GM19351 (cell line): Measurements from ENCODE around the gene RAB9A.
"Not testable (repeated sequence)": the region's sequence is repeated elsewhere in the genome, so short reads cannot be mapped to it uniquely, and the experiment has no call there.

Experiments
- ATAC-seq: cut with Tn5 transposase; IDR thresholded peaks from one replicate; pipeline ENCODE4 v1.9.1; 2021; ENCODE audit warnings: mild to moderate bottlenecking, moderate library complexity; ENCODE audit not compliant: unreplicated experiment

Gene RAB9A

DNA sequence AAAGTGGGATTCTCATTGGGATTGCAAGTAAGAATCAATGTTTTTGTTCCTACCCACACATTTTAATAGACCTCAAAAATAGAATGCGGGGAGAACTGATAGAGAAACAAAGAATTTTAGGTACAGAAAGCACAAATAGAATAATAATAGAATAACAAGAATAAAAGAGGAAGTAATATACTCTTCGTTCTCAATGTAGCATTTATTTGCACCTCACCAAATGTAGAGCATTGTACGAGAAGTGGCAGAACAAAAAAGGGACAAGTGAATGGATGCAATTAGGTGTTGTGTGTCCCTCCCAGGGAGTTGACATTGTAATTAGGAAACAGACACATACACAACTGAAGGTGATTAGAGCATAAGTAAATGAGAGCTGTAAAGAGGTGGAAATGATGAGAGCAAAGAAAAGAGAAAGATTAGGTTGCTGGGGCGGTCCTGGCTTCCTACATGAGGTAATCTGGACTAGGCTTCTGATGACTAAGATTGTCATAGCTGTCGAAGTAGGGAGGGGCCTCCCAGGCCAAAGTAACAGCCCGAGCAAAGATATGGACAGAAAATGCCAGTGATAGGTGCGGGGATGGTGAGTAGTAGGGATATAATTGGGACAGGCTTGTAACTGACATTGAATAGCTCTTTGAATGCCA lies 10.4 kb downstream of the RAB9A start:
- peak; percentile 66 for ATAC-seq

DNA sequence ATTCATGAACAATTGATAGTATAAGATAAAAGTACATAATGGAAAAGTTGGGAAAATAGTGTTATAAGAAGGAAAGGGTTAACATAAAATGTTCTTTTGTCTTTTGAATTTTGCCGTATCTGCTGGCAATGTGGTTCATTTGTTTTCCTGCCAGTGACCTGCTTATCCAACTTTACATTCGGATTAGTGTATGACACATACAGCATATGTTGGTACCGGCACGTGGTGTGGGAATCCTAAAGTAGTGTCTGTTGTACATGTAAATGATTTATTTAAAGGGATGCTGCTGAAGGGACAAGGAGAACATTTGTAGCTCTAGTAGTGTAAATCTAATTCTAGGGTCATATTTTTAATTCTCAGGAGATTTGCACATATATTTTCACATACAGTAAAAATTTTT lies 11.5 kb downstream of the RAB9A start:
- no peak for ATAC-seq

DNA sequence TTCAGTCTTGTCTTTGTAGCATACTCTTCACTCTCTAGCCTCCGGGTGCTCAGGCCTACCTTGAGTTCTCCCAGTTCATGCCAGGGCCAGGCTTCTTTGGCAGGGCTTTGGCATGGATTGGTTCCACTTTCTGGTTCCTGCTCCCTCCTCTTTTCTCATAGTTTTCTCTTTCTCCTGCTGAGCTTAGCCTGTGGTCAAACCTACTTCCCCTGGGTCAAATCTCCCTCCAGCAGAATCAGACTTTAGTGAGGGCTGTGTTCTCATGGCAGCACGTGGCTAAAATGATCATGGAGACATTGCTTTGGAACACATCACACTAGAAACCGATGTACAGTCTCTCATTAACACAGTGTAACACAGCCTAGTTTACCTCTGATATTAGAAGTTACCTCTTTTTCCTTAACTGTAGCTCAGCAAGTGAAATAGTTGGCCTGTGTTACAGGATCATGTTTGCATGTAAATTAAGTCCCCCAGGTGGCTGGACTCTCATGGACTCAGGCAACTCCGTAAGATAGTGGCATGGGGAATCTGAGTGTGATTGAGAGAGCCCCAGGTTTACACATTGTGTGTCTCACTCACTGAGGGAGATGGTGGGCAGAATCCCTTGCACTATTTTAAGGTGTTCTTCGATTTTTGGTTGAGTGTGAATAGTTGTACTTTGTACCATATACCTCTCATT lies 13.3 kb downstream of the RAB9A start:
- ATAC-seq, result no peak

DNA sequence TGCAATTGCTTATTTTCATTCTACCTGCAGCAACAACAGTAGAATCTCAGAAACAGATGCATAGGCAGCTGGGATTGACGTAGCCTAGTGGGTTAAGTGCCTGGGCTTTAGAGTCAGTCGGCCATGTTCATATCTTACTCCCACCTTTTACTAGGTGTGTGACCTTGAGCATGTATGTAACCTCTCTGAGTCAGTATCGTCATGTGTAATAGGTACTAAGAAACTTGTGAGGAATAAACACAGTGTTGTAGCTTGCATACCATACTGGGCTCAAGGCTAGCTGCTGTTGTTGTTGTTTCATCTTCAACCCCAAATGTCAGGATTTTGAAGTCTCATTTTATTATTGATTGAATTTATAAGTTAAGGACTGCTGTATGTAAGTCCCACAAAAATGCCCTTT lies 14.2 kb downstream of the RAB9A start:
- ATAC-seq, result no peak

DNA sequence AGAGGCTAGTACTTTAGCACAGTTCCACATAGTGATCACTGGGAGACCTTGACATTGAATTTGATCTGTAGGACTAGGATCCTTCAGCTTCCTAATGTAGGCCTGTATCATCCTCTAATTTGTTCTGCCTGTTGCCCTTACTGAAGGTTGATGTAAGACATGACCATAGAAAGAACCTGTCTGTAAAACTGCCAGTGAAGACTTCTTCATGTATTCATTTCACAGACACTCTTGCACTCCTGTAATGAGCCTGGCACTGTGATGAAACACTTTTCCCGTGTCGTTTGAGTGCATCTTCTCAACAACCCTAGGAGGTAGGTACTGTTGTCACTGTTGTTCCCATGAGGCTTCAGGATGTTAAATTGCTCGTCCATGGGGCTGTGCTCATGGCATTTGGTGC lies 14.7 kb downstream of the RAB9A start:
- ATAC-seq, result no peak

DNA sequence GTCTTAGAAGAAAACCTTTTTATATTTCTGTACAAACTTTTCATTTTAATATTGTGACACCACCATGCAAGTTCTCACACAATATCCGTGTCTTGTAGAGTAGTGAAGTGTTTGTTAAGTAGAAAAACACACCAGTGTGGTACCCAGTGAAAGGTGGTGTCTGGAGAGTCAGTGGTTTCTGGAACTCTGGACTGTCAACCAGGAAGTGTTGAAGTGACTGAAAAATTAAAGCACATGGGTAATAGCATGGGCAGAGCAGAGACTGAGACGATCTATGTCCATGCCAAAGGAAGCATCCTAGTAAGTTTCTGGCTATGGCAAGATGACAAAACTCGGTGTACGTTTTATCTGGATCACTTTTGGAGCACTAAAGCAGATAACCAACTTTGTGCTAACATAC lies 22.2 kb downstream of the RAB9A start:
- no peak for ATAC-seq

DNA sequence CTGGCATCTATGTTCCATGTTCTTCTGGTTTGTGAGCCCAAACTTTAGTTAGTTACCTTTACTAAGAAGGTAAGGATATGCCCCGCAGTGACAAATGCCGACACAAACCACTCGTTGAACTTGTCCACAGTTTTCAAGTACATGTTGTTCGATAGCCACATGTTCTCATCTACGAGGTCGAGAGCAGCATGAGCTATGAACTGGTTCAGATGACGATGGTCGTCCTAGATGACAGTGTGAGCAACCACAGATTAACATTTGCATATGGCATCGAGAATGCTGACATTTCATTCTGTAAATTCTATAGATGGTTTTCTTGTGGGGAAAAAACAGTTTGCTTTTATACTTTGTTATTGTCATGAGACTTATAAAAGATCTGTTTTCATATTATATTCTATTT lies 27.5 kb downstream of the RAB9A start:
- ATAC-seq, result no peak

DNA sequence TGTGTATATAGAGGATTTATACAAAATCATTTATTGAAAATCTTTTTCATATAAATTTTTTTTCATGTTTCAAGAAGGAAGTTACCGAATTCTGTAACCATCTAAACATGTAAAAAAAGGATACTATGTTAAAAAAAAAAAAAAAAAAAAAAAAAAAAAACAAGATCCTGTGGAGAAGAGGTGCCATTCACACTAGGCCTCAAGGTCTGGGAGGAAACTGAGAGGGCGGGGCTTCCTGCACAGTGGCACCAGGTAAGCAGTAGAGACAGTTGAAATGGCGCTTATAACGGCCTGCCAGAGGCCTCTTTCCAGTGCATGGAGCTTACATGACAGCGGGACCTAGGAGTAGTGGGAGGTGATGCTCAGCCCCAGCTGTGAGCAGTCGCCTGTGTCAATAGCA lies 28.0 kb downstream of the RAB9A start:
- ATAC-seq, result no peak

DNA sequence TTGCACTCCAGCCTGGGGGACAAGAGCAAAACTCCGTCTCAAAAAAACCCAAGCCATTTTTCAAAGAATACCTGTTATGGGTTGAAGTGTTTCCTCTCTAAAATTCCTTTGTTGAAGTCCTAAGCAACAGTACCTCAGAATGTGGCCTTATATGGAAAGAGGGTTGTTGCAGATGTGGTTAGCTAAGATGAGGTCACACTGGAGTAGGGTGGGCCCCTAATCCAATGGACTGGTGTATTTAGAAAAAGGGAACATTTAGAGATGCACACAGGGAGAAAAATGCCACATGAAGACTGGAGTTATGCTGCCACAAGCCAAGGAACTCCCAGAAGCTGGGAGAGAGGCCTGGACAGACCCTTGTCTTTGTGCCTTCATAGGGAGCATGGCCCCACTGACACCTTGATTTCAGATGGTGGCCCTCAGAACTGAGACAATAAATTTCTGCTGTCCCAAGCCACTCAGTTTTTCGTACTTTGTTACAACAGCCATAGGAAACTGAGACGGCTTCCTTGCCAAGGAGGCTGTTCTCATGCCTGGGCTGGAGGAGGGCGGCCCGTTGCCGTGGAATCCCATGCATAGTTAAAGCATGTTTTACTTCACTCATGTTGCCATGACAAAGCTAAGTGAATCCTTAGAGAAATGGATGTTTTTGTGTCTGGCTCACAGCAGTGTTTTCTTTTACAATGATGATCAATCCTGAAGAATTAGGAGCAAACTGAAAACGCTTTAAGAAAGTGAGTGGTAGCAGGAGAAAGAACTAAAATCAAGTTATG lies 29.0 kb downstream of the RAB9A start:
- ATAC-seq, result no peak

DNA sequence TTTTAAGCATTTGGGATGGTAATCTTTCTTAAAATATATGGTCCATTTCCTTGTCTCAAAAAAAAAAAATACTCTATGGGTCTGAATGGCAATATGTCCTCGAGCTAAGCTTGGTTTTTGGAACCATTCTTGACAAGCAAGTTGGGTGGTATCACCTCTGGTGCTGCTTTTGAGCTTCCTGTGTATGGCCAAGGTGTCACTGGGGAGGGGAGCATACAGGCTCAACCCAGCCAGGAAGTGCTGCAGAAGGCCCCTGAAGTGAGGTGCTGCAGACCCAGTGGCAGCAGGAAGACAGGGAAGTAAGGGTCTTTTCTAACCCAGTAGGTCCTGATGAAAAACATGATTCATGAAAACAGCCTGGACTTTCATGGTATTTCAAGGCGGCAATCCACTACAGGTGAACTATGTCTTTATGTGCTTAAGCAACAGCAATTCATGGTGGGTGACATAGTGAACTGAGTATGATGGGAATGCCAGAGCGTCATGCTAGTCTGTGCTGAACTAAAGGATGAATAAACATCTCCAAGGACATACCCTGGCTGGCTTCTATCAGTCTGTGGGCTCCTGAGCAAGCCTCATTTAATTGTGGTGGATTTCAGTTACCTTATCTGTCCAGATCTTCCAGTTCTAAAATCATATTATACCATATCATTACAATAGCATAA lies 30.4 kb downstream of the RAB9A start:
- no peak for ATAC-seq

DNA sequence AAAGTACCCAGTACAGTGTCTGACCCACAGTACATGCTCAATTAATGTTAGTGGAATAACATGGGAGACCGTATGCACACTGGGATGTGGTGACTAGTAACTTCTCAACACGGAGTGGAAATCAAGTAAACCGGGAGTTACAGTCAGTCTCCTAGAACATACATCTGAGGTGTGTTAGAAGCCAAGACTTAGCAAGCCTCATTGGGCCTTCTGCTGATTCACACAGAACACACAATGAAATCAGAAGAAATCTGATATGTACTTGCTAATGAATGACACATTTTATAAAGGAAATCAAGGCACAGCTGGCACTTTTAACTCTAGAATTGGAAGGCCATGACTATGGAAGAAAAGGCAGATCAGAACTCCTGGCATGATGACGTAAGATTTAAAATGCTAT lies 32.4 kb downstream of the RAB9A start:
- no peak for ATAC-seq

DNA sequence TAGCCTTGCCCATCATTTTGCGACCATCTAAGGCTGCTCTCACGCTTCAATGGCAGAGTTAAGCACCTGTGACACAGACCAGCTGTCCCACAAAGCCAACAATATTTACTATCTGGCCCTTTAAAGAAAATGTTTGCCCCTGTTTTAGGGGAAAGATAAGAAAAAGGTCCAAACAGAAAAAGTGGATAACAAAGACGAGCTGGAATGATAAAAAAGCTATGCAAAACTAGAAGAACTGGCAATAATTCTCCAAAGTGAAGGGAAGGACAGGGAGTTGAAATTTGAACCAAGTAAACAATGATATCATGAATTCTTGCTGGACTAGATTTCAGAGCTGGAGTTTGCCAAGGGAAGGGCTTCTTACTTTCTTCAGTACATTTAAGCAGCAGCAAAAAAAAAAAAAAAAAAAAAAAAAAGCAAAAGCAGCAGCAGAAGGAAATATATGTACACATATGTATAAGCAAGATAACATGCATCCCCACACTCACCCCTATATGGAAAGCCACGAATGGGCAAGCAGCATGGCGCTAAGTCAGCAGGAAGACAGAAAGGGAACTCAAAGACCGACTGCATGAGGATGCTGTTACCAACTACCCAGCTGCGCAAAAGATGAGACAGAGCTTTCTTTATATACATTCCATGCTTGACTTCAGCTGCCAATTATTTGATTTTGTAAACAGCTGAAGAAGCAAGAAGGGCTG lies 33.0 kb downstream of the RAB9A start:
- ATAC-seq, result no peak

DNA sequence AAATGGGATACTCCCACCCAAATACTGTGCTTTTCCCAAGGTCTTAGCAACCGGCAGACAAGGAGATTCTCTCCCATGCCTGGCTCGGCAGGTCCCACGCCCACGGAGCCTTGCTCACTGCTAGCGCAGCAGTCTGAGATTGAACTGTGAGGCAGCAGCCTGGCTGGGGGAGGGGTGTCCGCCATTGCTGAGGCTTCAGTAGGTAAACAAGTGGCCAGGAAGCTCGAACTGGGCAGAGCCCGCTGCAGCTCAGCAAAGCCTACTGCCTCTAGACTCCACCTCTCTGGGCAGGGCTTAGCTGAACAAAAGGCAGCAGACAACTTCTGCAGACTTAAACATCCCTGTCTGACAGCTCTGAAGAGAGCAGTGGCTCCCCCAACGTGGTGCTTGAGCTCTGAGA lies 36.0 kb downstream of the RAB9A start:
- not testable (repeated sequence) for ATAC-seq

DNA sequence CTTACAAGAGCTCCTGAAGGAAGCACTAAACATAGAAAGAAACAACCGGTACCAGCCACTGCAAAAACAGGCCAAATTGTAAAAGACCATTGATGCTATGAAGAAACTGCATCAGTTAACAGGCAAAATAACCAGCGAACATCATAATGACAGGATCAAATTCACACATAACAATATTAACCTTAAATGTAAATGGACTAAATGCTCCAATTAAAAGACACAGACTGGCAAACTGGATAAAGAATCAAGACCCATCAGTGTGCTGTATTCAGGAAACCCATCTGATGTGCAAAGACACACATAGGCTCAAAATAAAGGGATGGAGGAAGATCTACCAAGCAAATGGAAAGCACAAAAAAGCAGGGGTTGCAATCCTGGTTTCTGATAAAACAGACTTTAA lies 37.7 kb downstream of the RAB9A start:
- not testable (repeated sequence) for ATAC-seq

DNA sequence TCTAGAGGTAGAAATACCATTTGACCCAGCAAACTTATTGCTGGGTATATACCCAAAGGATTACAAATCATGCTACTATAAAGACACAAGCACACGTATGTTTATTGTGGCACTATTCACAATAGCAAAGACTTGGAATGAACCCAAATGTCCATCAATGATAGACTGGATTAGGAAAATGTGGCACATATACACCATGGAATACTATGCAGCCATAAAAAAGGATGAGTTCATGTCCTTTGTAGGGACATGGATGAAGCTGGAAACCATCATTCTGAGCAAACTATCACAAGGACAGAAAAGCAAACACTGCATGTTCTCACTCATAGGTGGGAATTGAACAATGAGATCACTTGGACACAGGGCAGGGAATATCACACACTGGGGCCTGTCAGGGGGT lies 41.6 kb downstream of the RAB9A start:
- ATAC-seq, result not testable (repeated sequence)

DNA sequence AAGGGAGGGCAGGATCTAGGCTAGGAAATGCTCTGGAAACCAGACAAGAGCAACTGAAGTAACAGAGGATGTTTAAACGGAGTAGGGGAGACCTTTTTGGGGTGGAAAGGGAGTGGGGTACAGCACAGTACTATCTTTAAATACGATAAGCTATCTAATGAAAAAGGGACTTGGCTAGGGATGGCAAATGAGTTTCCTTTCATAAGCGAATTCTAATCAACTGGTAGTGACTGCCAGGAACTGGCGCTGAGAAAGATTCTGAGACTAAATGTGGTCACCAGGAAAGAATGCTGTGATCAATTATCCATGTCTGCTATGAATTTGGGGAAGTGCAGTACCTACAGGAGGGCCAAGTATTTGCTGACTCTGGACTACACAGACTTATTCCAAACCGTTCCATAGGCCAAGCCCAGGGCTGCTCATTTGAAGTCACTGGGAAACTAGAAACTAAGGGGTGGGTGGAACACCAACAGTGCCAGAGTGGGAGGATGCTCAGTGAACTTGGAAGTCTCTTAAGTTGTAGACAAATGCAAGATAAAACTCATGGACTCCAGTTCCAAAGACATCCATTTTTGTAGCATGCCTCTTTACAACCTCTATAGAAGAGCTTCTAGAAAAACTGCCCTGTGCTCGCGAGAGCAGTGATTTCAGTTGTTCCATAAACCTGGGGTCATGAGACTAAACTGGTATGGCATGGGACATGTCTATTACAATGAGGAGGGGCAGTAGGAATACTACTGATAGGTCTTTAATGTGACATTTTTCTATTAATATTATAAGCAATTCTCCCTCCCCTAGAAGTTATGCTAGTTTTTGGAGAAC lies 43.5 kb downstream of the RAB9A start:
- ATAC-seq, result no peak

DNA sequence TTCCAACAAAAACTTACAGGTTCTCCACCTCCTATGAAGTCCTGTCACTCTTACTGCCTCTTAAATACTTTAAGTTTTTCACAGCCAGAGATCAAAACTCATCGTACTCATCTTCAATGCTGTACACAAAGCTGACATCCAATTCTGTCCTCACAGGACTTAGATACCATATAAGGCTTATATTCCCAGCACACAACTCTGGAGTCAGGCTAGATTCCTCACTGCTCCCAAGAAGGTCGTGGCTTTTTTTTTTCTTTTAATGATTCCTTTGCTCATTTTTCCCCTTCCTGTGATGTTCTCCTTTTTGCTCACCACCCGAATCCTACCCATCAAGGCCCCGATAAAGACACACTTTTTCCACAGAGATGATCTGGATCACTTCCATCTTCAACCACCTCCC lies 44.6 kb downstream of the RAB9A start:
- ATAC-seq, result no peak

DNA sequence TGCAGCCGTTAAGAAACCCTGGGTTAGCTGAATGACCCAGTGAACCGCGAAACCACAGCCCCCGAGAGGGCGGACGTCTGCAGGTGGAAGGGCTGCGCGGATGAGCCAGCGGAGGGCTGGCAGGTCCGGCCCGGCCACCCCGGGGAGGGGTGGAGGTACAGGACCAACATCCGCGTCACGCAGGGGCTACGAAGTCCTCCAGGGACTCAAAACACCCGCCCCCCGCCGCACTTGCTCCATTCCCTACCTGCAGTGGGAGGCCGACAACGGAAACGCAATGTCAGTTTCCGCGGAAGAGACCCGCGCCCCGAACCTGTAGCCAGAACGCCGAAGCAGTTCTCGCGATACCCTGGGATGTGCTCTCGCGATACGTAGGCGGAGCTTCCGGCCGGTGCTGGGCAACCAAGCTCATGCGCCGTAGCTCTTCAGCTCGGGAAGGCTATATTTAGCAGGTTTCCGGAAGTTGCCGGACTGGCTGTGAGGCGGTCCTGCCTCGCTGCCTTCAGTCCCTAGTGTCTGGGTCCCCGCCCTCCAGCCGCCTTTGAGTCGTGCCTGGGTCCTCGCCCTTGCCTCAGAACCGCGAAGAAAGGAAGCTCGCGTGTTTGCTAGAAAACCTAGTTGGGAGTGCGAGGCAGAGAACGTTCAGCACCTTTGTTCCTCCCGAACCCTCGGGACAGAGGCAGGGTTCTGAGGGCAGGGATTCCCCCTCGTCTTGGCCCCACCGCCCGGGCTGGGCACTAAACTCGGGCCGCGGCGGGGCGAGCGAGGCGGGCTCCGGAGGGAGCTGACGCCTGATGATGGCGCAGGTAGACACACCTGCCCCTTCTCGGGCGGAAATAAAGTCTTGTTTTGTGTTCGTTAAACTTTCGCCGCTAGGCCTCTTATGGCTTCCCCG lies 45.6 kb downstream of the RAB9A start, which contains the start of the genes OFD1 and TRAPPC2:
TSS of gene OFD1 (plus strand) at position 471 of the 895 bp plus-strand sequence. CDS start at position 795, 324 bp downstream.
TSS of gene TRAPPC2 (minus strand) at position 343 of the 895 bp plus-strand sequence. CDS start 14,657 bp downstream, outside the sequence.
- peak; percentile 92 for ATAC-seq

DNA sequence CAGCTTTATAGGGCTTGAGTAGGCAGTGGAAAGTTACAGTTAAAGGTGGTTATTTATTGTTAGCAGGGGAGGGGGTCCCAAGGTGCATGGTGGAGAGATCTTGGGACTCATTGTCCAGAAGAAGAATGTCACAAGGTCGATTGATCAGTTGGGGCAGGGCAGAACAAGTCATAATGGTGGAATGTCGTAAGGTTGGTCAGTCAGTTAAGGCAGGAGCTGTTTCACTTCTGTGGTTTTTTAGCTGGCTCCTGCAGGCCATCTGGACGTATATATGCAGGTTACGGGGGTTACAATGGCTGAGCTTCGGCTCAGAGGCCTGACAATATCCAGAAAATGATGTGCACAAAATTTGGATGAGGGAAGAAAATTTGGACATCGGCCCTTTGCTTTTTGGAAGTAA lies 52.8 kb downstream of the RAB9A start:
- no peak for ATAC-seq
